ENCODE results near the gene FUT6.
A peak's percentile ranks its signal among the peaks of the same experiment; 100 is the strongest.
"Not testable (repeated sequence)": the region's sequence is repeated elsewhere in the genome, so short reads cannot be mapped to it uniquely, and the experiment has no call there.

The FUT6 gene

DNA sequence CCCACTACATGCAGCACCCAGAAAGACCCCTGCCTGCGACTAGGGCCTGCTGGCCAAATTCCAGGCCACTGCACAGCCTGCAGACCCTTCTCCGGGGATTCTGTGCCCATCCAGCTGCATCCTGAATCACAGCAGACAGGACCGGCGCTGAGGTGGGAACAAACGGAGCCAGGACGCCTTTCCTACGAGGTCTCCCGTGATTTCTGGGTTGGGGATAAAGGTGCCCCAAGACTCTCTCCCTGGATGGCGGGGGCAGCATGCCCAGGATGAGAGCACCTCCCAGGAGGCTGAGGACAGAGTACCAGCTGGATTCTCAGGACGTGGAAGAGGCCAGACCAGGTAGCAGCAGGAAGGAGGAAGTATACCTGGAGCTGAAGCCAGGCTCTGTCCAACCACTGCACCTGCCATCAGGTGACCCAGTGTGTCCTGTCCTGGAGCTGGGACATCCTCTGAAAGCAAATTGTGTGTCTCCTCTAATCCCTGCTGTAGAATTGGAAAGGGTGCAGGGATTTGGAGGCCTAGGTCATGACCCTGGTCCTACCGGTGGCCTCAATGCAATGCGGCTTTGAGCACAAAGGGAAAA lies 34.2 kb upstream of the FUT6 start:
- no peaks in the 10 kb centered on the region for H3K4me1 ChIP-seq (ENCODE audit: control insufficient read depth, insufficient read depth, low read length)
- peaks cover 5% of the 10 kb centered on the region for H3K27me3 ChIP-seq (ENCODE audit: control insufficient read depth, insufficient read depth, low read length)
- no peak overlapping the region for H3K9ac ChIP-seq (ENCODE audit: low read length)
- H3K36me3 ChIP-seq (ENCODE audit: control insufficient read depth, insufficient read depth, low read length), result no peaks in the 10 kb centered on the region
- H3K9me3 ChIP-seq (ENCODE audit: control insufficient read depth, low read length), result no peaks in the 10 kb centered on the region
- no peak overlapping the region for H3K4me3 ChIP-seq (ENCODE audit: low read length)

- H3K4me3 ChIP-seq (ENCODE audit: low read length), result no peak overlapping the region
- no peaks in the 10 kb centered on the region for H3K9me3 ChIP-seq (ENCODE audit: control insufficient read depth, low read length)
- no peak overlapping the region for H3K9ac ChIP-seq (ENCODE audit: low read length)
- H3K27me3 ChIP-seq (ENCODE audit: control insufficient read depth, insufficient read depth, low read length), result peaks cover under 1% of the 10 kb centered on the region
- no peaks in the 10 kb centered on the region for H3K4me1 ChIP-seq (ENCODE audit: control insufficient read depth, insufficient read depth, low read length)
- no peaks in the 10 kb centered on the region for H3K36me3 ChIP-seq (ENCODE audit: control insufficient read depth, insufficient read depth, low read length)
These were observed 31.5 kb upstream of the FUT6 start for GRCh38 chr19:5870986-5871394.

DNA sequence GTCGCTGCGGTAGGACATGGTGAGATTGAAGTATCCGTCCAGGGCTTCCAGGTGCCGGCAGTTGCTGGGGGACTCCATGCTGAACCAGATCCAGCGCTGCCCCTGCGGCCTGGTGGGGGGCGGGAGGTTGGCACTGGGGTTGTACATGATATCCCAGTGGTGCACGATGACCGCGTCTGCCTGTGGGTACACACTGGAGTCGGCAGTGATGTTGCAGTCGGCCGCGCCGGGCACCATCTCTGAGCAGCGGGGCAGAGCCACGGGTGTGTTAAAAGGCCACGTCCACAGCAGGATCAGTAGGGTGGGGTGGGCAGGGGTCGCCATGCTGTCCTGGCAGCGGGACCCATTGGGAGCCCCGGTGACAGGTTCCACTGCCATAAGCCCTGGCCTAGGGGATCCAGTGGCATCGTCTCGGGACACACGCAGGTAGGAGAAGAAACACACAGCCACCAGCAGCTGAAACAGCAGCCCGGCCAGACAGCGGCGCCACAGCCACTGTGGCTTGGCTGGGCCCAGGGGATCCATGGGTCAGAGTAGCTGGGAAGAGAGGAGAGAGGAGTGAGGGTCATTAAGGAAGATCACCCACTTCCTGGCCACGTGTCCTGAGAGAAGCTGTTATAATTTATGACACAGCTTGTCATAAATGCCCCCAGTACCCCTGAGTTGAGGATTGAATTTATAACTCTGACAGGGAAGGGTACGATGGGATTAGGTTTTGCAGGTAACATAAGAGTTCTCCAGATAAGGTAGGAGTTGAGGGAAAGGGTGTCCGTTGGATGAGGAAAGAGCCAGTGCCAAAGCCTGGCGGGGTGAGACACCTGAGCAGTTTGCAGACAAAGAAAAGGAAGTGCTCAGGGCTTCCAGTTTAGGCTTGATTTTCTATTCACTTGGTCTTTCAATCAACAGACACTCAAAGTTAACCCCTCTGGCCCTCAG lies 28.0 kb upstream of the FUT6 start:
- no peak overlapping the region for H3K4me3 ChIP-seq (ENCODE audit: low read length)
- H3K9me3 ChIP-seq (ENCODE audit: control insufficient read depth, low read length), result no peaks in the 10 kb centered on the region
- H3K4me1 ChIP-seq (ENCODE audit: control insufficient read depth, insufficient read depth, low read length), result no peaks in the 10 kb centered on the region
- H3K9ac ChIP-seq (ENCODE audit: low read length), result no peak overlapping the region
- H3K36me3 ChIP-seq (ENCODE audit: control insufficient read depth, insufficient read depth, low read length), result no peaks in the 10 kb centered on the region
- no peaks in the 10 kb centered on the region for H3K27me3 ChIP-seq (ENCODE audit: control insufficient read depth, insufficient read depth, low read length)

DNA sequence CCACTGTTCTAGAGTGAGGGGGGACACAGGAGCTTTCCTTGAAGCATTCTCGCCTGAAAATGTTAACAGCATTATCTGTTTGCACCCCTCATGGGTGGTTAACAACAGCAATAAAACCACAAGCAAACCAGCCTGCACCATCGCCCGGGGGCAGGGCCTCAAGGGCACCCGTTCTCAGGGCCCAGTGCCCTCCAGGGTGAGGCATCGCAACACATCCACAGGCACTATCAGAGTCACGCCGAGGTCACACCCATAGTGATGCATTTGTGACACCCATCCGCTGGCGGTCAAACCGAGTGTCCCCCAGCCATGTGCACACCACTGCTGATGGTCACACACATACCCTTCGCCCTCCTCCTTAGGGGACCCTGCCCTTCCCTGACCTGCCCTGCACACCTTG lies 26.3 kb upstream of the FUT6 start:
- Histone ChIP-seq H3K9me3 (ENCODE audit: control insufficient read depth, low read length) (no peaks in the 10 kb centered on the region), H3K4me1 (ENCODE audit: control insufficient read depth, insufficient read depth, low read length) (no peaks in the 10 kb centered on the region), H3K4me3 (ENCODE audit: low read length) (no peak overlapping the region), H3K36me3 (ENCODE audit: control insufficient read depth, insufficient read depth, low read length) (no peaks in the 10 kb centered on the region), H3K9ac (ENCODE audit: low read length) (no peak overlapping the region), H3K27me3 (ENCODE audit: control insufficient read depth, insufficient read depth, low read length) (no peaks in the 10 kb centered on the region)

GRCh38 chr19:5864725-5865486 lies 25.4 kb upstream of the FUT6 start:
- Histone ChIP-seq H3K4me1 (ENCODE audit: control insufficient read depth, insufficient read depth, low read length) (no peaks in the 10 kb centered on the region), H3K36me3 (ENCODE audit: control insufficient read depth, insufficient read depth, low read length) (no peaks in the 10 kb centered on the region), H3K27me3 (ENCODE audit: control insufficient read depth, insufficient read depth, low read length) (no peaks in the 10 kb centered on the region), H3K9me3 (ENCODE audit: control insufficient read depth, low read length) (no peaks in the 10 kb centered on the region), H3K4me3 (ENCODE audit: low read length) (no peak overlapping the region), H3K9ac (ENCODE audit: low read length) (no peak overlapping the region)

- Histone ChIP-seq H3K9ac (ENCODE audit: low read length) (no peak overlapping the region), H3K36me3 (ENCODE audit: control insufficient read depth, insufficient read depth, low read length) (no peaks in the 10 kb centered on the region), H3K4me1 (ENCODE audit: control insufficient read depth, insufficient read depth, low read length) (no peaks in the 10 kb centered on the region), H3K4me3 (ENCODE audit: low read length) (no peak overlapping the region), H3K27me3 (ENCODE audit: control insufficient read depth, insufficient read depth, low read length) (no peaks in the 10 kb centered on the region), H3K9me3 (ENCODE audit: control insufficient read depth, low read length) (no peaks in the 10 kb centered on the region)
These were observed 24.7 kb upstream of the FUT6 start for GRCh38 chr19:5864013-5864720.

GRCh38 chr19:5863030-5863665 lies 23.6 kb upstream of the FUT6 start:
- H3K4me3 ChIP-seq (ENCODE audit: low read length), result no peak overlapping the region
- H3K9me3 ChIP-seq (ENCODE audit: control insufficient read depth, low read length), result no peaks in the 10 kb centered on the region

GRCh38 chr19:5857203-5858081 lies 17.9 kb upstream of the FUT6 start:
- H3K4me1 ChIP-seq (ENCODE audit: control insufficient read depth, insufficient read depth, low read length), result no peaks in the 10 kb centered on the region
- no peak overlapping the region for H3K9ac ChIP-seq (ENCODE audit: low read length)
- H3K27me3 ChIP-seq (ENCODE audit: control insufficient read depth, insufficient read depth, low read length), result no peaks in the 10 kb centered on the region

More at GRCh38 chr19:5863030-5863665, 23.6 kb upstream of the FUT6 start:
- Histone ChIP-seq H3K4me1 (ENCODE audit: control insufficient read depth, insufficient read depth, low read length) (no peaks in the 10 kb centered on the region), H3K36me3 (ENCODE audit: control insufficient read depth, insufficient read depth, low read length) (no peaks in the 10 kb centered on the region), H3K9ac (ENCODE audit: low read length) (no peak overlapping the region), H3K27me3 (ENCODE audit: control insufficient read depth, insufficient read depth, low read length) (no peaks in the 10 kb centered on the region)

DNA sequence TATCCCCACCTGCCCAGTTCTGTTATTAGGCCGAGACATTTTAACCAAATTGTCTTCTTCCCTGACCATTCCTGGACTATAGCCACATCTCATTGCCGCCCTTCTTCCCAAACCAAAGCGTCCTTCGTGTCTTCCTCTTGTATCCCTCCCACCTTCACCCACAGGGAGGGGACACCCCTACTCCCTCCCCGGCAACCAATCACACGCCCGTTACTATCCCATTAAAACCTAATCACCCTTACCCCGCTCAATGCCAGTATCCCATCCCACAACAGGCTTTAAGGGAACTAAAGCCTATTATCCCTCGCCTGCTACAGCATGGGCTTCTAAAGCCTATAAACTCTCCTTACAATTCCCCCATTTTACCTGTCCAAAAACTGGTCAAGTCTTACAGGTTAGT lies 15.6 kb upstream of the FUT6 start:
- not testable (repeated sequence) for H3K9me3 ChIP-seq (ENCODE audit: control insufficient read depth, low read length); H3K9ac ChIP-seq (ENCODE audit: low read length); H3K4me1 ChIP-seq (ENCODE audit: control insufficient read depth, insufficient read depth, low read length); H3K27me3 ChIP-seq (ENCODE audit: control insufficient read depth, insufficient read depth, low read length); H3K36me3 ChIP-seq (ENCODE audit: control insufficient read depth, insufficient read depth, low read length); H3K4me3 ChIP-seq (ENCODE audit: low read length)

More at GRCh38 chr19:5857203-5858081, 17.9 kb upstream of the FUT6 start:
- H3K36me3 ChIP-seq (ENCODE audit: control insufficient read depth, insufficient read depth, low read length), result no peaks in the 10 kb centered on the region
- H3K9me3 ChIP-seq (ENCODE audit: control insufficient read depth, low read length), result no peaks in the 10 kb centered on the region
- H3K4me3 ChIP-seq (ENCODE audit: low read length), result no peak overlapping the region

GRCh38 chr19:5854121-5854520 lies 14.6 kb upstream of the FUT6 start:
- H3K36me3 ChIP-seq (ENCODE audit: control insufficient read depth, insufficient read depth, low read length); H3K4me3 ChIP-seq (ENCODE audit: low read length); H3K27me3 ChIP-seq (ENCODE audit: control insufficient read depth, insufficient read depth, low read length); H3K9me3 ChIP-seq (ENCODE audit: control insufficient read depth, low read length); H3K9ac ChIP-seq (ENCODE audit: low read length); H3K4me1 ChIP-seq (ENCODE audit: control insufficient read depth, insufficient read depth, low read length): not testable (repeated sequence)

GRCh38 chr19:5851302-5851701 lies 11.8 kb upstream of the FUT6 start, which contains the start of gene FUT3:
TSS of gene FUT3 (minus strand) at chr19:5851449.
- H3K27me3 ChIP-seq (ENCODE audit: control insufficient read depth, insufficient read depth, low read length), result no peaks in the 10 kb centered on the region

More at GRCh38 chr19:5851302-5851701, 11.8 kb upstream of the FUT6 start, which contains the start of gene FUT3:
- Histone ChIP-seq H3K9me3 (ENCODE audit: control insufficient read depth, low read length) (no peaks in the 10 kb centered on the region), H3K9ac (ENCODE audit: low read length) (peak within 1 kb of the TSS; percentile 86), H3K4me1 (ENCODE audit: control insufficient read depth, insufficient read depth, low read length) (peaks cover 3% of the 10 kb centered on the region), H3K36me3 (ENCODE audit: control insufficient read depth, insufficient read depth, low read length) (no peaks in the 10 kb centered on the region), H3K4me3 (ENCODE audit: low read length) (peak within 1 kb of the TSS; percentile 78)

Data from mucosa of stomach (tissue), 1 donor.